Measurements from ENCODE around the gene FBP1. TPM values are rescaled to one million over a fixed set of nuclear protein-coding genes. Genes with fewer than 3 reads are reported as not detected.

FBP1 gene
- total RNA-seq, 1 experiment from 2014 or later: 48.1 TPM

DNA sequence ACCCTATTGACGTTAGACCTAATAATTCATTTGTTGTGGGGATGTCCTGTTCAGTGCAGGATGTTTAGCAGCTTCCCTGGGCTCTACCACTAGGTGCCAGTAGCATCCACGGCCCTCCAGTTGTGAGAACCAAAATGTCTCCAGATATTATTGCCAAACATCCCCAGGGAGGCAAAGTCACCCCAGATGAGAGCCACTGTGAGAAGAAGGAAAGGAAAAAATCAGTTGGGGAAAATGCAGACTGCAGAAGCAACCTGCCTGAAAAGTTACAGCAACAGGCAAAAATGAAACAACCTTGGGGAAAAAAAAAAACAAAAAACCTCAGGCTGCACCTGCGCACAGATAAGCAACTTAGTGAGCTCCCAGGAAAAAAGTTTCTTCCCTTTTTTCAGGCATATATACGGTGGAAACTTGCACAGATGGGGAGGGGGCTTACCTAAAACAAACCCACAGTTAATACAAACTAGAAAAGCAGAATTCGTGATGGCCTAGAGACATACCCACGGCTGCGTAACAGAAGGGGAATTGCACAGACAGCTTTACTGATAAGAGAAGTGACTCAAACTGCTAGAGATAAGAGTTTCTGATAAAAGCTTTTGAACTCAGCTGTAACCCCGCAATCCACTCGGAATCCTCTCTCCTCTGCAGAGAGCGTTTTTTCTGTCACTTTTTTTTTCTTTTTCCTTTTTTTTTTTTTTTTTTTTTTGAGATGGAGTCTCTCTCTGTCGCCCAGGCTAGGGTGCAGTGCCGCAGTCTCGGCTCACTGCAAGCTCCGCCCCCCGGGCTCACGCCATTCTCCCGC lies 29.8 kb upstream of the FBP1 start:
- H3K9ac ChIP-seq (ENCODE audit: low read length): peak overlapping the region; percentile 39; the same call in 1 of the 2 replicates
- H3K9me2 ChIP-seq (replicated peaks; ENCODE audit: low read length): no peaks in the 10 kb centered on the region
- DNase-seq (peak; percentile 77), ATAC-seq (peak; percentile 90)
- H3K79me2 ChIP-seq (ENCODE audit: low read length): no peaks in the 10 kb centered on the region
- no peaks in the 10 kb centered on the region for H3F3A ChIP-seq (ENCODE audit: low read length, unreplicated experiment)
- no peaks in the 10 kb centered on the region for H4K20me1 ChIP-seq (ENCODE audit: low read length)
- H3K36me3 ChIP-seq (ENCODE audit: low read depth, low read length): no peaks in the 10 kb centered on the region
- H3K4me1 ChIP-seq (ENCODE audit: insufficient read depth, low read length): peaks cover 17% of the 10 kb centered on the region
- H3K9me3 ChIP-seq (ENCODE audit: low read length): no peaks in the 10 kb centered on the region
- H3K4me3 ChIP-seq (ENCODE audit: low read length): peak overlapping the region; percentile 75
- TF ChIP-seq EZH2 (IDR thresholded peaks at IDR 0.05; ENCODE audit: low read length, unreplicated experiment) (no peak), EZH2phosphoT487 (IDR thresholded peaks at IDR 0.05; ENCODE audit: borderline replicate concordance, low read length) (no peak)
- TF ChIP-seq, protein P1, sequence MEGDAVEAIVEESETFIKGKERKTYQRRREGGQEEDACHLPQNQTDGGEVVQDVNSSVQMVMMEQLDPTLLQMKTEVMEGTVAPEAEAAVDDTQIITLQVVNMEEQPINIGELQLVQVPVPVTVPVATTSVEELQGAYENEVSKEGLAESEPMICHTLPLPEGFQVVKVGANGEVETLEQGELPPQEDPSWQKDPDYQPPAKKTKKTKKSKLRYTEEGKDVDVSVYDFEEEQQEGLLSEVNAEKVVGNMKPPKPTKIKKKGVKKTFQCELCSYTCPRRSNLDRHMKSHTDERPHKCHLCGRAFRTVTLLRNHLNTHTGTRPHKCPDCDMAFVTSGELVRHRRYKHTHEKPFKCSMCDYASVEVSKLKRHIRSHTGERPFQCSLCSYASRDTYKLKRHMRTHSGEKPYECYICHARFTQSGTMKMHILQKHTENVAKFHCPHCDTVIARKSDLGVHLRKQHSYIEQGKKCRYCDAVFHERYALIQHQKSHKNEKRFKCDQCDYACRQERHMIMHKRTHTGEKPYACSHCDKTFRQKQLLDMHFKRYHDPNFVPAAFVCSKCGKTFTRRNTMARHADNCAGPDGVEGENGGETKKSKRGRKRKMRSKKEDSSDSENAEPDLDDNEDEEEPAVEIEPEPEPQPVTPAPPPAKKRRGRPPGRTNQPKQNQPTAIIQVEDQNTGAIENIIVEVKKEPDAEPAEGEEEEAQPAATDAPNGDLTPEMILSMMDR (conservative IDR thresholded peaks at IDR 0.05; ENCODE audit: low read depth, low read length): peak; percentile 87
- ChIA-PET CTCF (interaction anchor here (0.5 to 1.6 kb wide), 10 partner anchors 11 to 1198 kb away, joined by 3 to 16 read pairs (median 4); partner anchors contain the start of gene PCAT7), POLR2A (ENCODE audit: unreplicated experiment) (interaction anchor here (0.5 to 0.6 kb wide), 2 partner anchors 210 to 369 kb away, joined by 3 to 5 read pairs; no protein-coding TSS in a partner anchor)
- BruUV-seq (replicated peaks): no TSS peak
- intact Hi-C loops (cut with micrococcal nuclease): loop anchor here (1.0 to 2.0 kb wide), 2 partner anchors 114 to 115 kb away; no protein-coding TSS in a partner anchor
- peak overlapping the region; percentile 97 for H3K4me2 ChIP-seq (ENCODE audit: low read length)
- no peak overlapping the region for H3K27ac ChIP-seq (ENCODE audit: low read length)
- no peaks in the 10 kb centered on the region for H3K27me3 ChIP-seq (ENCODE audit: low read length)
- peak overlapping the region; percentile 93 for H2AFZ ChIP-seq (ENCODE audit: low read length)

DNA sequence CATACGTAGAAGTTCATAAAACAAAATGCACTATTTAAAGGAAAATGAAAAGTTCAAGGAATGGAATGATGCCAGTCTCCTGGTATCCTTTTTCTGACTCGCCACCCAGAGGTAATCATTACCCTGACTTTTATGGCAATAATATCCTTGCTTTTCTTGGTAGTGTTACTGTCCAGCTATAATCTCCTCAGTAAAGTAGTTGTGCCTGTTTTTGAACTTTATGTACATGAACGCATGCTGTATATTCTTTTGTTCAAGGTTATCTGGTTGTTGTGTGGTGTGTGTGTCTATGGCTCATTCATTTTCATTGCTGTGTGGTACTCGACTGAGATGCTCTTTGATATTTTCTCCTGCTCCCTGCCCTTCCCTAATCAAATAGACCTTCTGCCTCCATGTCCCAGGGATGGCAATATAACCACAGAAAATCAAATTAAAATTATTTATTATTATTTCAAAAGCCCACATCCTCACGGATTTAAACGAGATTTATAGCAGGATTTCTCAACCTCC lies 29.2 kb upstream of the FBP1 start:
- Histone ChIP-seq H4K20me1 (ENCODE audit: low read length) (no peaks in the 10 kb centered on the region), H3K9ac (ENCODE audit: low read length) (no peak overlapping the region), H3F3A (ENCODE audit: low read length, unreplicated experiment) (no peaks in the 10 kb centered on the region), H3K9me3 (ENCODE audit: low read length) (no peaks in the 10 kb centered on the region), H3K4me3 (ENCODE audit: low read length) (no peak overlapping the region), H3K4me1 (ENCODE audit: insufficient read depth, low read length) (peaks cover 16% of the 10 kb centered on the region), H3K9me2 (replicated peaks; ENCODE audit: low read length) (no peaks in the 10 kb centered on the region), H3K36me3 (ENCODE audit: low read depth, low read length) (no peaks in the 10 kb centered on the region), H2AFZ (ENCODE audit: low read length) (peak overlapping the region; percentile 40; the same call in 1 of the 2 replicates), H3K27me3 (ENCODE audit: low read length) (no peaks in the 10 kb centered on the region), H3K4me2 (ENCODE audit: low read length) (peak overlapping the region; percentile 97), H3K27ac (ENCODE audit: low read length) (no peak overlapping the region), H3K79me2 (ENCODE audit: low read length) (no peaks in the 10 kb centered on the region)
- ATAC-seq (peak; percentile 13), DNase-seq (no peak)
- intact Hi-C loops (cut with micrococcal nuclease): loop anchor here (1.0 to 2.0 kb wide), 2 partner anchors 114 kb away; no protein-coding TSS in a partner anchor
- no TSS peak for BruUV-seq (replicated peaks)
- CTCF ChIA-PET: interaction anchor here (1.0 to 1.6 kb wide), 5 partner anchors 12 to 500 kb away, joined by 3 to 16 read pairs (median 5); no protein-coding TSS in a partner anchor
- TF ChIP-seq EZH2phosphoT487 (IDR thresholded peaks at IDR 0.05; ENCODE audit: borderline replicate concordance, low read length): no peak
- no peak for TF ChIP-seq EZH2 (IDR thresholded peaks at IDR 0.05; ENCODE audit: low read length, unreplicated experiment)
- TF ChIP-seq, protein P1 (conservative IDR thresholded peaks at IDR 0.05; ENCODE audit: low read depth, low read length): no peak
- POLR2A ChIA-PET (ENCODE audit: unreplicated experiment): interaction anchor here (0.5 kb wide), 1 partner anchor 369 kb away, joined by 3 read pairs; no protein-coding TSS in a partner anchor
